Activated T-cell treated with anti-CD3 and anti-CD28 coated beads, Interleukin-2, amount 50 U/mL, for 4 hours (primary cell): ENCODE data around the gene IQCH. TPM values are rescaled to one million over a fixed set of nuclear protein-coding genes. Genes with fewer than 3 reads are reported as not detected.

ENCODE experiments used
- ATAC-seq, 2 donors: fragments of 200-7000 bp; cut with Tn5 transposase; one replicate each; pipeline ENCODE4 v1.10.0; 2021
- DNase-seq: peaks from one replicate; pipeline ENCODE4 v3.0.0-alpha.2; 2020
- H3K27me3 Mint-ChIP-seq: one replicate; pipeline ENCODE4 v1.8.0; 2021; ENCODE audit warnings: low read depth, mixed read lengths
- H3K36me3 Mint-ChIP-seq: one replicate; pipeline ENCODE4 v1.8.0; 2022; ENCODE audit warnings: mixed read lengths; ENCODE audit not compliant: insufficient read depth
- H3K4me1 Mint-ChIP-seq: one replicate; pipeline ENCODE4 v1.8.0; 2021; ENCODE audit warnings: low read depth, mixed read lengths
- H3K4me3 Mint-ChIP-seq: one replicate; pipeline ENCODE4 v1.8.0; 2021; ENCODE audit warnings: mild to moderate bottlenecking, moderate library complexity, mixed read lengths
- H3K9me3 Mint-ChIP-seq: one replicate; pipeline ENCODE4 v1.8.0; 2021; ENCODE audit warnings: mixed read lengths
- total RNA-seq, 3 donors: library from RNA; stranded (reverse); gene quantifications; one replicate each; pipeline ENCODE4 v1.2.1, GENCODE V29; 2021

IQCH gene
- under 1 TPM; 0.53 to 0.95 (median 0.53) TPM for total RNA-seq

- H3K27me3 Mint-ChIP-seq = no peaks in the 10 kb centered on the region
- H3K4me3 Mint-ChIP-seq = peak within 1 kb of the TSS; percentile 99
- no peaks in the 10 kb centered on the region for H3K9me3 Mint-ChIP-seq
- peaks cover 3% of the 10 kb centered on the region for H3K36me3 Mint-ChIP-seq
- ATAC-seq (peak; percentile 95), DNase-seq (peak; percentile 97)
- peaks cover 39% of the 10 kb centered on the region for H3K4me1 Mint-ChIP-seq
Measured at GRCh38 chr15:67254238-67255175, at the start of gene IQCH, which contains the start of gene AAGAB. IQCH (plus strand) TSS chr15:67254786; CDS start chr15:67254897, 111 bp downstream. AAGAB (minus strand) TSS chr15:67254661; CDS start chr15:67254631, 30 bp downstream.

- peaks cover 2% of the 10 kb centered on the region for H3K4me1 Mint-ChIP-seq
- no peaks in the 10 kb centered on the region for H3K27me3 Mint-ChIP-seq
- DNase-seq (no peak), ATAC-seq (no peak)
- H3K36me3 Mint-ChIP-seq = peaks cover 42% of the 10 kb centered on the region
- H3K9me3 Mint-ChIP-seq = no peaks in the 10 kb centered on the region
- H3K4me3 Mint-ChIP-seq = no peak overlapping the region
Measured at GRCh38 chr15:67207555-67208207, 46.9 kb upstream of the IQCH start.

- Mint-ChIP-seq H3K36me3 (peaks cover 37% of the 10 kb centered on the region), H3K4me3 (no peak overlapping the region), H3K4me1 (peaks cover 2% of the 10 kb centered on the region), H3K9me3 (no peaks in the 10 kb centered on the region), H3K27me3 (no peaks in the 10 kb centered on the region)
- ATAC-seq (no peak), DNase-seq (no peak)
Measured at GRCh38 chr15:67208396-67208795, 46.2 kb upstream of the IQCH start.

- Mint-ChIP-seq H3K4me3 (no peak overlapping the region), H3K9me3 (no peaks in the 10 kb centered on the region), H3K27me3 (no peaks in the 10 kb centered on the region), H3K4me1 (peaks cover 2% of the 10 kb centered on the region), H3K36me3 (peaks cover 26% of the 10 kb centered on the region)
- no peak for DNase-seq
- ATAC-seq = no peak
Measured at GRCh38 chr15:67210555-67211168, 43.9 kb upstream of the IQCH start.

GRCh38 chr15:67212684-67213367 is 41.8 kb upstream of the IQCH start:
- DNase-seq = no peak
- H3K4me3 Mint-ChIP-seq = no peak overlapping the region
- no peaks in the 10 kb centered on the region for H3K27me3 Mint-ChIP-seq
- no peaks in the 10 kb centered on the region for H3K9me3 Mint-ChIP-seq
- peaks cover 25% of the 10 kb centered on the region for H3K36me3 Mint-ChIP-seq
- H3K4me1 Mint-ChIP-seq = peaks cover 3% of the 10 kb centered on the region
- no peak for ATAC-seq

- ATAC-seq = no peak
- peaks cover 35% of the 10 kb centered on the region for H3K36me3 Mint-ChIP-seq
Measured at GRCh38 chr15:67215102-67215501, 39.5 kb upstream of the IQCH start.

GRCh38 chr15:67216859-67217258 is 37.7 kb upstream of the IQCH start:
- peaks cover 3% of the 10 kb centered on the region for H3K4me1 Mint-ChIP-seq
- H3K9me3 Mint-ChIP-seq = no peaks in the 10 kb centered on the region
- no peaks in the 10 kb centered on the region for H3K27me3 Mint-ChIP-seq
- H3K36me3 Mint-ChIP-seq = peaks cover 32% of the 10 kb centered on the region
- no peak for ATAC-seq
- no peak for DNase-seq
- H3K4me3 Mint-ChIP-seq = no peak overlapping the region

More at GRCh38 chr15:67215102-67215501, 39.5 kb upstream of the IQCH start:
- no peak for DNase-seq
- Mint-ChIP-seq H3K4me1 (peaks cover 5% of the 10 kb centered on the region), H3K9me3 (no peaks in the 10 kb centered on the region), H3K4me3 (no peak overlapping the region), H3K27me3 (no peaks in the 10 kb centered on the region)

GRCh38 chr15:67218428-67218827 is 36.2 kb upstream of the IQCH start:
- peaks cover 3% of the 10 kb centered on the region for H3K4me1 Mint-ChIP-seq
- no peak for ATAC-seq
- no peaks in the 10 kb centered on the region for H3K27me3 Mint-ChIP-seq
- H3K4me3 Mint-ChIP-seq = no peak overlapping the region
- no peaks in the 10 kb centered on the region for H3K9me3 Mint-ChIP-seq
- no peak for DNase-seq
- H3K36me3 Mint-ChIP-seq = peaks cover 32% of the 10 kb centered on the region

GRCh38 chr15:67219288-67219687 is 35.3 kb upstream of the IQCH start:
- Mint-ChIP-seq H3K4me1 (peaks cover 3% of the 10 kb centered on the region), H3K4me3 (no peak overlapping the region), H3K27me3 (no peaks in the 10 kb centered on the region), H3K36me3 (peaks cover 32% of the 10 kb centered on the region), H3K9me3 (no peaks in the 10 kb centered on the region)
- ATAC-seq (no peak), DNase-seq (no peak)

GRCh38 chr15:67224889-67225288 is 29.7 kb upstream of the IQCH start:
- Mint-ChIP-seq H3K27me3 (no peaks in the 10 kb centered on the region), H3K4me3 (no peak overlapping the region), H3K9me3 (no peaks in the 10 kb centered on the region), H3K36me3 (peaks cover 25% of the 10 kb centered on the region), H3K4me1 (peaks cover 8% of the 10 kb centered on the region)
- ATAC-seq = no peak
- no peak for DNase-seq

GRCh38 chr15:67225336-67225735 is 29.2 kb upstream of the IQCH start:
- no peaks in the 10 kb centered on the region for H3K27me3 Mint-ChIP-seq
- no peak overlapping the region for H3K4me3 Mint-ChIP-seq
- ATAC-seq (no peak), DNase-seq (no peak)
- peaks cover 26% of the 10 kb centered on the region for H3K36me3 Mint-ChIP-seq
- H3K9me3 Mint-ChIP-seq = no peaks in the 10 kb centered on the region
- peaks cover 8% of the 10 kb centered on the region for H3K4me1 Mint-ChIP-seq

GRCh38 chr15:67227431-67227830 is 27.2 kb upstream of the IQCH start:
- Mint-ChIP-seq H3K4me1 (peaks cover 8% of the 10 kb centered on the region), H3K4me3 (no peak overlapping the region)
- no peak for ATAC-seq

GRCh38 chr15:67227846-67228245 is 26.7 kb upstream of the IQCH start:
- peaks cover 8% of the 10 kb centered on the region for H3K4me1 Mint-ChIP-seq
- no peak for ATAC-seq
- no peak for DNase-seq
- H3K4me3 Mint-ChIP-seq = no peak overlapping the region
- peaks cover 43% of the 10 kb centered on the region for H3K36me3 Mint-ChIP-seq
- H3K9me3 Mint-ChIP-seq = no peaks in the 10 kb centered on the region
- no peaks in the 10 kb centered on the region for H3K27me3 Mint-ChIP-seq

More at GRCh38 chr15:67227431-67227830, 27.2 kb upstream of the IQCH start:
- Mint-ChIP-seq H3K27me3 (no peaks in the 10 kb centered on the region), H3K36me3 (peaks cover 40% of the 10 kb centered on the region), H3K9me3 (no peaks in the 10 kb centered on the region)
- no peak for DNase-seq

GRCh38 chr15:67228286-67228685 is 26.3 kb upstream of the IQCH start:
- peaks cover 48% of the 10 kb centered on the region for H3K36me3 Mint-ChIP-seq
- H3K27me3 Mint-ChIP-seq = no peaks in the 10 kb centered on the region
- no peak for DNase-seq
- no peak for ATAC-seq
- no peak overlapping the region for H3K4me3 Mint-ChIP-seq
- H3K4me1 Mint-ChIP-seq = peaks cover 8% of the 10 kb centered on the region
- H3K9me3 Mint-ChIP-seq = no peaks in the 10 kb centered on the region
